Activated CD4-positive, alpha-beta T cell treated with anti-CD3 and anti-CD28 coated beads, Interleukin-2, Interleukin-4, amounts not matched to agents 100 ng/mL and 50 ng/mL, durations not matched to agents 16 hours and 8 hours (primary cell): ENCODE measurements around the gene HOXB1.
"Not testable (repeated sequence)": the region's sequence is repeated elsewhere in the genome, so short reads cannot be mapped to it uniquely, and the experiment has no call there.

Source experiments
- DNase-seq: peaks from one replicate; pipeline ENCODE4 v3.0.0-alpha.2; 2020; ENCODE audit warnings: low spot score

Gene HOXB1

GRCh38 chr17:48519427-48519826, 11.4 kb downstream of the HOXB1 start:
- DNase-seq, result no peak

DNA sequence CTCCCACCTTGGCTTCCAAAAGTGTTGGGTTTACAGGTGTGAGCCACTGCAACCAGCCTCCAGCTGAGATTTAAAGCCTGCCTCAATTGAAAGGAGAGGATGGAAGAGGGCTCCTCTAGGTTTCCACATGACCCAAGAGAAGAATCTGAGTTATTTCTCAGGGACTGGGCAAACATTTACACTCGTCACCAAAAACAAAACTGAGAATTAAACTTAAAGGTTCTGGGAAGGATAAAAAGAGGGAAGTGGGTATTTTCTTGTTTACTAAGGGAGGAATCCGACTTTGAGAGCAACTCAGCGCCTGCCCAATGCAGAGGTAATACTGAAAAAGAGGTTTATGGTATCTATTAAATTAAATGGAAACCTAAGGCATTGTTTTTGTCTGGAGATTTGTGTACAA, 13.3 kb downstream of the HOXB1 start:
- DNase-seq, result no peak

GRCh38 chr17:48515925-48516900, 14.6 kb downstream of the HOXB1 start:
- no peak for DNase-seq

DNA sequence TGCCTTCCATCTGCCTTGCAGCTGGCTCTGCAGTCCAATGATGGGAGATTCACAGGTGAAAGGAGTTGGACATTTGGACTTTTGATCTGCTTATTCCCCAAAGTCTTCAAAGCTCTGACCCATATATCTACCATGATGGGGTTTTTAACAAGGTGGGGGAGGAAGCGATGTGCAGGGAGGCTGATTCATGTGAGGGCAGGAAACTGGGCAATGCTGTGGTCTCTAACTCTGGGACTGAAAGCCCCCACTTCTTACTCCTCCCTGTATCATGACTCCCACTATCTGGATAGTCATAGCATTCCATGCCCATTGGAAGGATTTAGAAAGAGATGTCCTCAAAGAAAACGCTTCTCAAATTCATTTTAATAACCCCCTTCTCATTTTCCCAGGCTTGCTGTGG, 16.3 kb downstream of the HOXB1 start:
- DNase-seq, result no peak

- DNase-seq, result no peak
Measured at GRCh38 chr17:48513666-48514455, 16.9 kb downstream of the HOXB1 start.

DNA sequence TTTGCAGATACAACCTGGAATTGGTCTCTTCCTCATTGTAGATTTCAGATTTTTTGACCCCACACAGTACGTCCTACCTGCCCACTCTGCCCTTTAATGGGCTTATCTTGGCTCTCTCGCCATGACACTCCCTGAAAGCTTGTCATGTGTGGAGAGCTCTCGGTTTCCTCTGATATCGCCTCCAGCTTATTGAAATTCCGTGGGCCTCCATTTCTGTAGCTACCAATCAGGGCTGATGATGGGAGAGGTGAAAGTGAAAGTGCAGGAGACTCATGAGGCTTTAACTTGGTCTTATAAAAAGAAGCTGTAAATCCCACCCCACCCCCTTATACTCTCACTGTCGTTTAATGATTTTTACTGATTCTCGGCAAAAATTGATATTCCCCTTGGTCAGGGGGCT, 17.7 kb downstream of the HOXB1 start:
- no peak for DNase-seq

DNA sequence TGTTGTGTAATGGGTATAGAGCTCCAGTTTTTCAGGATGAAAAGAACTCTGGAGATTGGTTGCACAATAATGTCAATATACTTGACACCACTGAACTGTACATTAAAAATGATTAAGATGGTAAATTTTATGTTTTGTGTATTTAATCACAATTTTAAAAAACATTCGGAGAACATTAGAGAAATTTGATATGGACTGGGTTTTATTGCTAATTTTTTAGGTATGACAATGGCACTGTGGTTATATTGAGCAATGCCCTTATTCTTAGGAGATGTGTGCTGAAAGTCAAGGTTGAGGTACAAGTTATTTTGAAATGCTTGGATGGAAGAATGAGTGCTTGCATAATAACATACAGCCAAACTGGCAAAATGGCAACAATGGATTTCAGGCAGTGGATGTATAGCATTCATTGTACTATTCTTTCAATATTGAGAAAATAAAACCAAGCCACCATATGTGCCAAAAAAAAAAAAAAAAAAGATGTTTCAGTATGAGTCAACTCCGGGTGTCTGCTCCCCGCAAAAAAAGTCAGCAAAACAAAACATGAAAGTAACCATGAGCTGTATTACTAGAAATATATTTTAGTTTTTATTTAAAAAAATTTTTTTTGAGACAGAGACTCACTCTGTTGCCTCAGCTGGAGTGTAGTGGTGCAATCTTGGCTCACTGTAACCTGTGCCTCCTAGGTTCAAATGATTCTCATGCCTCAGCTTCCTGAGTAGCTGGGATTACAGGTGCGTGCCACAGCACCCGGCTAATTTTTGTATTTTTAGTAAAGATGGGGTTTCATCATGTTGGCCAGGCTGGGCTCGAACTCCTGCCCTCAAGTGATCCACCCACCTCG, 19.8 kb downstream of the HOXB1 start:
- peak; percentile 57 for DNase-seq

- DNase-seq, result no peak
Measured at GRCh38 chr17:48510381-48510760, 20.4 kb downstream of the HOXB1 start.

DNA sequence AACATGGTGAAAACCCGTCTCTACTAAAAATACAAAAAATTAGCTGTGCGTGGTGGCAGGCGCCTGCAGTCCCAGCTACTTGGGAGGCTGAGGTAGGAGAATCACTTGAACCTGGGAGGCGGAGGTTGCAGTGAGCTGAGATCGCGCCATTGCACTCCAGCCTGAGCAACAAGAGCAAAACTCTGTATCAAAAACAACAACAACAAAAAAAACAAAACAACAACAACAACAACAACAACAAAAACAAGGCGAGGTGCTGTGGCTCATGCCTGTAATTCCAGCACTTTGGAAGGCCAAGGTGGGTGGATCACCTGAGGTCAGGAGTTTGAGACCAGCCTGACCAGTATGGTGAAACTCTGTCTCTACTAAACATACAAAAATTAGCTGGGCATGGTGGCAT, 21.1 kb downstream of the HOXB1 start:
- DNase-seq, result not testable (repeated sequence)

- DNase-seq, result no peak
Measured at GRCh38 chr17:48506246-48506645, 24.6 kb downstream of the HOXB1 start.

- peak; percentile 85 for DNase-seq
Measured at GRCh38 chr17:48505788-48506187, 25.0 kb downstream of the HOXB1 start.

DNA sequence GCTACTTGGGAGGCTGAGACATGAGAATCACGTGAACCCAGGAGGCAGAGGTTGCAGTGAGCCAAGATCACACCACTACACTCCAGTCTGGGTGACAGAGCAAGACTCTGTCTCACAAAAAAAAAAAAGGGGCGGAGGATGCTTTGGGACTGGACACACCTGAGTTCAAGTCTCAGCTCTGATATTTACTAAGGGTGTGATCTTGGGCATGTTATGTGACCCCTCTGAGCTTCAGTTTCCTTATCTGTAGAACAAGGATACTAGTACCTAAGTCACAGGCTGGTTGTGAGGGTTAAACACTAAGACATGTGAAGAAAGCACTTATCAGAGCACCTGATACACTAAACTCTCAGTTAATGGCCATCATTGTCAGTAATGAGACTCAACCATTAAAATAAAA, 25.9 kb downstream of the HOXB1 start:
- DNase-seq, result no peak

- no peak for DNase-seq
Measured at GRCh38 chr17:48503747-48504146, 27.1 kb downstream of the HOXB1 start.

DNA sequence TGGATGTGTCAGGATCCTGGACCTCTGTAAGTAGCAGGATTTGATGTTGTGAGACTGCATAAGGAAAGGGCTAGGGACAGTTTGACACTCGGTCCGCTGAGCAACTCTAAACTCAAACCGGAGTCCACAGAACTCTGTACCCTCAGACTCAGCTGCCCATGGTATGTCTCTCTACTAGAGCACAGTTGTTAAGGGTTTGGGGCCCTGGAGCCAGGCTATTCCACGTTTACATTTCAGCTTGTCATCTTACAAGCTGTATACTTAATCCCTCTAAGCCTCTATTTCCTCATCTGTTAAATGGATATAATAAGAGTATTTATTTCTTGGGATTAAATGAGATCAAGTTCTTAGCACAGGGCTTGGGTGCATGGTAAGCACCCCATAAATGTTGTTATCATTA, 27.9 kb downstream of the HOXB1 start:
- no peak for DNase-seq

DNA sequence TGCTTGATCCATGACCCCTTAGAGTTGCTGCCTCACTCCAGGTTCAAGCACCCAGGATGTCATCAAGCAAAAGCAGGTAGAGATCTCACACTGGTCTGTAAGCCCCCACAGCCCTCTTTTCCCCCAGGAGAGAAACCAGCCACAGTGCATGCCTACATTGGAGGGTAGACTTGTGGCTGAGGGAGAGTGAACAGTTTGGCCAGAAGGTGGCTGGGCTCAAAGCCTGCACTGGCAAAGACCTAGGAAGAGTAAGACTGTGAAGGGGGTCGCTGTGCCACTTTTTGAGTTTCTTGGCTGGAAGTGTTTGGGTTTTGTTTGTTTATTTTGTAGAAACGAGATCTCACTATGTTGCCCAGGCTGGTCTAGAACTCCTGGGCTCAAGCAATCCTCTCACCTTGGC, 28.5 kb downstream of the HOXB1 start:
- no peak for DNase-seq

GRCh38 chr17:48500435-48501426, 30.1 kb downstream of the HOXB1 start:
- DNase-seq, result no peak

DNA sequence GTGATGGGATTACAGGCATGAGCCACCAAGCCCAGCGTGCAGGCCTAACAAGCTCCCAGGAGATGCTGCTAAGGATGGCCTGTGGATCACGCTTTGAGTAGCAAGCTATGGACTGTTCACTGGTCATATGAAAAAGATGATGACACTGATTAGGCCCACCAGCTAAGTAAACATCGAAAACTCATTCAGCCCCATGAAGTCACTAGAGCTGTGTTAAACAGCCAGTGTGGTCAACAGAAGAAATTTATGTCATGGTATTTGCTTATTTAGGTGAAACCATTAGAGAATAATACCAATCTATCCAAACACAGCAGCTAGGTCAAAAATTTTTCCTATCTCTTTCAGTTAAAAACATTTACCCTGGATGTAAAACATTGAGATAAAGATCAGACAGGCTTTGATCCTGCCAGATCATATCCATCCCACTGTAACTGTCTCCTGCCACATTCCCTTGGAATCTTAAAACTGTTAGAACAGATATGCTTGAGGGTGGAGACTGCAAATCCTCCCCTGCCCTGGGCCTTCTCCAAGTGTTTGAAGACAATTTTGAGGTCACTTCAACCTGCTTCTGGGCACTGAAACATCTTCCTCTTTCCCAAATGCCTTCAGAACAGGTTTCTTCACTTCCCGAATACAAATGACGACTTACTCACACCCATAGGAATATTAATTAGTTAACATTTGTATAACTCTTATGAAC, 30.9 kb downstream of the HOXB1 start:
- DNase-seq, result no peak

GRCh38 chr17:48499248-48499647, 31.6 kb downstream of the HOXB1 start:
- no peak for DNase-seq

DNA sequence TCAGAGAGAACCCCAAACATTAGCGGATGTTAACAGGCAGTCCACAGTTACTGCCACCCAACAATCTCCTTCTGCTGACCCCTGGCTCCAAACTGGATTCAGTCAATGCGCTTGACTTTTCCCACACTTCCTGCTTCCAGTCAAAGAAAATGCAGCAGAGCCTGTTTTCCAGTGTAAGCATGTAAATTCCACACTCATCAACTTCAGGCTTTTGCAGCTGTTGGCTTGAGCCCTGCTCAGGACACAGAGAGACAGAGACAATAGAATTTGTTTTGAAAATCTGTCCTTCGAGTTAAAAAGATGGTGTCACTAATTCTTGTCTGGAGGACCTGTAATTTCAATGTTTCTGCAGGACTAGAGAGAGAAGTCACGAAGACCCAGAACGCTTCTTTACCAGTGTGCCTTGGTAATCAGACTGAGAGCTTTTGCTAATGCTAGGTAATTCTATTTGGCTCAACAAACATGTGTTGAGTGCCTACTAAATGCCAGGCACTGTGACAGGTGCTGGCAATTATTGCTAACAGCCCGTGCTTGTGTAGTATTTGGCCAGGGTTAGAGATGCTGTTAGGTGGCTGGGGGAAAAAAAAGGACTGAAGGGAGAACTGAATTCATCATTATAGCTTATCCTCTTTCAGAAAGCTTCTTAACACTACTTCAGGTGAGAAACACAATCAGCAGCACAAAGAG, 32.5 kb downstream of the HOXB1 start:
- no peak for DNase-seq

DNA sequence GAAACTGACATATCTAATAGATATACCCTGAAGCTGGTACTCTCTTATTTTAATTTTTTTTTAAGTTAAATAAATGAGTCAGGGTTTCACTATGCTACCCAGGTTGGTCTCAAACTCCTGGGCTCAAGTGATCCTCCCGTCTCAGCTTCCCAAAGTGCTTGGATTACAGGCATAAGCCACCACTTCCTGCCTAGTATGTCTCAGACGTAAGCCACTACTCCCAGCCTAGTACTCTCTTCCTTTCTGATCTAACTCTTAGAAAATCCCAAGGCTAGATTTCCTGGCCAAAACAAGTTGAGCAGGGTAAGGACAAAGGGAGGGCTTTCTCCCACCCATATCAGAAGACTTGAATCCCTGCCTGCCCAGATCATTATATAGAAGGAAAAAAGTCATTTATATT, 33.7 kb downstream of the HOXB1 start:
- DNase-seq, result no peak
